ENCODE results near the gene PPID. TPM values are rescaled to one million over a fixed set of nuclear protein-coding genes. Genes with fewer than 3 reads are reported as not detected.

PPID gene
- total and polyA plus RNA-seq, 9 of the 15 experiments (the other 6 are each of a cell fraction or from before 2014, with no cell fraction given), result 46.5 to 160 (median 98.6) TPM

- H3K36me3 ChIP-seq (ENCODE audit: control insufficient read depth, insufficient read depth, low read length), result peaks cover 5% of the 10 kb centered on the region; the same call in 2 of the 3 replicates
- peaks cover 38% of the 10 kb centered on the region for H3K79me2 ChIP-seq (ENCODE audit: control insufficient read depth, insufficient read depth, low read length)
- CTCF ChIA-PET (ENCODE audit: low intra/inter-chr PET ratio), result interaction anchor here (0.7 kb wide), 1 partner anchor 45 kb away, joined by 3 read pairs; no protein-coding TSS in a partner anchor
- H2AFZ ChIP-seq (ENCODE audit: low read depth, low read length), result peak within 1 kb of the TSS; percentile 96
- intact Hi-C loops (cut with micrococcal nuclease) (loop anchor here (2.0 to 5.0 kb wide), 2 partner anchors 51 to 95 kb away; partner anchors contain the start of genes FNIP2 and PPID), in situ Hi-C loops (cut with MboI) (no loop called here)
- ATAC-seq, result peak; percentile 87
- FAIRE-seq, result peak; percentile 98
- peak within 1 kb of the TSS; percentile 92 for H3K4me3 ChIP-seq
- POLR2A ChIA-PET, result interaction anchor here (0.6 to 0.7 kb wide), 2 partner anchors 19 to 535 kb away, joined by 3 to 4 read pairs; no protein-coding TSS in a partner anchor
- H3K9me3 ChIP-seq (replicated peaks; ENCODE audit: control insufficient read depth, insufficient read depth, low read depth, low read length), result no peaks in the 10 kb centered on the region
- H3K27ac ChIP-seq (ENCODE audit: extremely low read depth, low read depth, low read length), result peak within 1 kb of the TSS; percentile 81
- no peaks in the 10 kb centered on the region for H3K9me1 ChIP-seq (ENCODE audit: control insufficient read depth, insufficient read depth, low read length)
- peaks cover 9 to 16% of the 10 kb centered on the region in 2 experiments; a peak in 4 of 5 replicates for H3K4me1 ChIP-seq (replicated peaks in 1 of 2; ENCODE audit: control insufficient read depth in 2 of 2, insufficient read depth in 2 of 2, low read length in 2 of 2)
- peak within 1 kb of the TSS; percentile 74 to 96 for H3K9ac ChIP-seq (ENCODE audit: insufficient read depth in 1 of 2, low read depth in 2 of 2, low read length in 2 of 2)
- no peaks in the 10 kb centered on the region for H3K27me3 ChIP-seq (ENCODE audit: control insufficient read depth in 2 of 2, insufficient read depth in 2 of 2, low read length in 2 of 2)
- no peaks in the 10 kb centered on the region for H4K20me1 ChIP-seq (replicated peaks; ENCODE audit: control insufficient read depth, insufficient read depth, low read length)
- peak; percentile 94 to 99 (median 96) for DNase-seq (ENCODE audit: extremely low read depth in 1 of 4, low spot score in 3 of 4)
- BruUV-seq (replicated peaks), result no TSS peak
- under 1% methylated on average over 54 of the region's 60 CpGs for WGBS (ENCODE audit: insufficient coverage, low coverage, missing lambda C conversion rate)
- H3K4me2 ChIP-seq (ENCODE audit: insufficient read depth, low read length), result peak within 1 kb of the TSS; percentile 91
- no peak for TF ChIP-seq DNMT1 (IDR thresholded peaks at IDR 0.05)
- TF ChIP-seq, protein P1, sequence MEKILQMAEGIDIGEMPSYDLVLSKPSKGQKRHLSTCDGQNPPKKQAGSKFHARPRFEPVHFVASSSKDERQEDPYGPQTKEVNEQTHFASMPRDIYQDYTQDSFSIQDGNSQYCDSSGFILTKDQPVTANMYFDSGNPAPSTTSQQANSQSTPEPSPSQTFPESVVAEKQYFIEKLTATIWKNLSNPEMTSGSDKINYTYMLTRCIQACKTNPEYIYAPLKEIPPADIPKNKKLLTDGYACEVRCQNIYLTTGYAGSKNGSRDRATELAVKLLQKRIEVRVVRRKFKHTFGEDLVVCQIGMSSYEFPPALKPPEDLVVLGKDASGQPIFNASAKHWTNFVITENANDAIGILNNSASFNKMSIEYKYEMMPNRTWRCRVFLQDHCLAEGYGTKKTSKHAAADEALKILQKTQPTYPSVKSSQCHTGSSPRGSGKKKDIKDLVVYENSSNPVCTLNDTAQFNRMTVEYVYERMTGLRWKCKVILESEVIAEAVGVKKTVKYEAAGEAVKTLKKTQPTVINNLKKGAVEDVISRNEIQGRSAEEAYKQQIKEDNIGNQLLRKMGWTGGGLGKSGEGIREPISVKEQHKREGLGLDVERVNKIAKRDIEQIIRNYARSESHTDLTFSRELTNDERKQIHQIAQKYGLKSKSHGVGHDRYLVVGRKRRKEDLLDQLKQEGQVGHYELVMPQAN (IDR thresholded peaks at IDR 0.05; ENCODE audit: borderline replicate concordance), result peak; percentile 71
- TF ChIP-seq ZBTB1 (CRISPR knock-in tag; IDR thresholded peaks at IDR 0.05; ENCODE audit: borderline replicate concordance, low read depth), result no peak
- no peak for TF ChIP-seq POU5F1 (IDR thresholded peaks at IDR 0.05; ENCODE audit: borderline replicate concordance, low read depth, low read length, partially characterized antibody)
- no peak for TF ChIP-seq ZNF408 (CRISPR knock-in tag; IDR thresholded peaks at IDR 0.05; ENCODE audit: low read depth)
- TF ChIP-seq RBM14 (IDR thresholded peaks at IDR 0.05; ENCODE audit: borderline replicate concordance, insufficient read depth, low read depth, low read length), result no peak
- TF ChIP-seq KDM1A (IDR thresholded peaks at IDR 0.05), result no peak
- peak; percentile 92 for TF ChIP-seq RBFOX2 (IDR thresholded peaks at IDR 0.05; ENCODE audit: low read depth, low read length)
- TF ChIP-seq ZNF830 (CRISPR knock-in tag; IDR thresholded peaks at IDR 0.05), result no peak
- TF ChIP-seq, protein P2, sequence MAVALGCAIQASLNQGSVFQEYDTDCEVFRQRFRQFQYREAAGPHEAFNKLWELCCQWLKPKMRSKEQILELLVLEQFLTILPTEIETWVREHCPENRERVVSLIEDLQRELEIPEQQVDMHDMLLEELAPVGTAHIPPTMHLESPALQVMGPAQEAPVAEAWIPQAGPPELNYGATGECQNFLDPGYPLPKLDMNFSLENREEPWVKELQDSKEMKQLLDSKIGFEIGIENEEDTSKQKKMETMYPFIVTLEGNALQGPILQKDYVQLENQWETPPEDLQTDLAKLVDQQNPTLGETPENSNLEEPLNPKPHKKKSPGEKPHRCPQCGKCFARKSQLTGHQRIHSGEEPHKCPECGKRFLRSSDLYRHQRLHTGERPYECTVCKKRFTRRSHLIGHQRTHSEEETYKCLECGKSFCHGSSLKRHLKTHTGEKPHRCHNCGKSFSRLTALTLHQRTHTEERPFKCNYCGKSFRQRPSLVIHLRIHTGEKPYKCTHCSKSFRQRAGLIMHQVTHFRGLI (CRISPR knock-in tag; IDR thresholded peaks at IDR 0.05), result no peak
- no peak for TF ChIP-seq CCAR2 (IDR thresholded peaks at IDR 0.05; ENCODE audit: low read depth, low read length)
- TF ChIP-seq KAT7 (CRISPR knock-in tag; IDR thresholded peaks at IDR 0.05; ENCODE audit: borderline replicate concordance), result peak; percentile 88; the same call in 1 of the 2 replicates
- no peak for TF ChIP-seq NR2F6 (CRISPR knock-in tag; IDR thresholded peaks at IDR 0.05)
- no peak for TF ChIP-seq KLF16 (IDR thresholded peaks at IDR 0.05)
- no peak for TF ChIP-seq KLF1 (tag; IDR thresholded peaks at IDR 0.05)
- TF ChIP-seq, protein P3, sequence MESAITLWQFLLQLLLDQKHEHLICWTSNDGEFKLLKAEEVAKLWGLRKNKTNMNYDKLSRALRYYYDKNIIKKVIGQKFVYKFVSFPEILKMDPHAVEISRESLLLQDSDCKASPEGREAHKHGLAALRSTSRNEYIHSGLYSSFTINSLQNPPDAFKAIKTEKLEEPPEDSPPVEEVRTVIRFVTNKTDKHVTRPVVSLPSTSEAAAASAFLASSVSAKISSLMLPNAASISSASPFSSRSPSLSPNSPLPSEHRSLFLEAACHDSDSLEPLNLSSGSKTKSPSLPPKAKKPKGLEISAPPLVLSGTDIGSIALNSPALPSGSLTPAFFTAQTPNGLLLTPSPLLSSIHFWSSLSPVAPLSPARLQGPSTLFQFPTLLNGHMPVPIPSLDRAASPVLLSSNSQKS (CRISPR knock-in tag; IDR thresholded peaks at IDR 0.05), result no peak
- peak; percentile 47 for TF ChIP-seq NFYB (IDR thresholded peaks at IDR 0.05; ENCODE audit: extremely low read depth, insufficient read length)
These were observed 51.0 kb downstream of the PPID start, which contains the start of gene ETFDH for GRCh38 chr4:158671915-158672806. TSS of gene ETFDH (plus strand) at chr4:158672296. CDS start at chr4:158672457, 161 bp downstream.
